ENCODE data around the gene ABCG1.

ABCG1 gene

GRCh38 chr21:42203321-42203720 is 15.6 kb upstream of the ABCG1 start:
- TF ChIP-seq CTCF (IDR thresholded peaks at IDR 0.05): no peak

DNA sequence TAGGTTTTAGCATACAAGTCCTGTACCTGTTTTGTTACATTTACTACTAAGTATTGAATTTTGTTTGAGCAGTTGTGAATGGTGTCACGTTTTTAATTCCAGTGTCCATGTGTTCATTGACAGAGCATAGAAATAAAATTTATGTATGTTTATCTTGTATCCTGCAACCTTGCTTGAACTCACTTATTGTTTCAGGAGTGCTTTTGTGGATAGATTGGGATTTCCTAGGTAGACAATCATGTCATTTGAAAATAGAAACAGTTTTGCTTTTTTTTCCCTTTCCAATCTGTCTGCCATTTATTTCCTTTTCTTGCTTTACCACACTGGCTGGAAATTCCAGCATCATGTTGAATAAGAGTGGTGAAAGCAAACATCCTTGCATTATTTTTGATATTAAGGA is 15.0 kb upstream of the ABCG1 start:
- no peak for TF ChIP-seq CTCF (IDR thresholded peaks at IDR 0.05)

DNA sequence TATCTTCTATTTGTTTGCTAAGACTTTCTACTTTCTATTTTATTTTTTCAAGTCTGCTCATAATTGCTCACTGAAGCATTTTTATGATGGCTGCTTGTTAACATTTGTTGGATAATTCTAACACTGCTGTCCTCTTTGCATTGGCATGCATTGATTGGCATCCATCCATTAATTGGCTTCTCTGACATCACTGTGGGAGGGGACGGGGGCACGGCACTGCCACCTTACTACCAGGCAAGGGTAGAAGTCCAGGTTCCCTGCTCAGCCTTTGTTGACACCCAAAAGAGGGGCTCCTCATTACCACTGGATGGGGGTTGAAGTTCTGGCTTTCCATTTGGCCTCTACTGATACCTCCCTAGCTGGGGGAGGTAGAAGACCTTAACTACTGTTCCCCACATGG is 11.5 kb upstream of the ABCG1 start:
- TF ChIP-seq CTCF (IDR thresholded peaks at IDR 0.05): no peak

GRCh38 chr21:42208036-42208435 is 10.9 kb upstream of the ABCG1 start:
- TF ChIP-seq CTCF (IDR thresholded peaks at IDR 0.05): no peak

GRCh38 chr21:42208801-42209490 is 10.0 kb upstream of the ABCG1 start:
- no peak for TF ChIP-seq CTCF (IDR thresholded peaks at IDR 0.05)

GRCh38 chr21:42209801-42210479 is 9.0 kb upstream of the ABCG1 start:
- no peak for TF ChIP-seq CTCF (IDR thresholded peaks at IDR 0.05)

GRCh38 chr21:42212266-42212665 is 6.7 kb upstream of the ABCG1 start:
- TF ChIP-seq CTCF (IDR thresholded peaks at IDR 0.05): no peak

Data from LNCAP (cell line).